Activated T-cell treated with anti-CD3 and anti-CD28 coated beads, Interleukin-2, amount 50 U/mL, for 72 hours (primary cell): ENCODE data around the gene OGDH. TPM values are rescaled to one million over a fixed set of nuclear protein-coding genes. Genes with fewer than 3 reads are reported as not detected.

Experiments used
- ATAC-seq, 2 donors: fragments of 150-1000 bp; cut with Tn5 transposase; replicated peaks in 1 of 2; 2 replicates each; pipeline ENCODE4 v1.10.0; 2021; ENCODE audit warnings: moderate library complexity in 2 of 2, mild to moderate bottlenecking in 1 of 2
- DNase-seq, 2 donors: peaks; one replicate each; pipeline ENCODE4 v3.0.0; 2021 to 2022; ENCODE audit warnings: mixed read lengths in 1 of 2
- H3K27ac Mint-ChIP-seq: one replicate; pipeline ENCODE4 v1.8.0; 2022; ENCODE audit warnings: mild to moderate bottlenecking, moderate library complexity, mixed read lengths
- H3K27me3 Mint-ChIP-seq: one replicate; pipeline ENCODE4 v1.8.0; 2022; ENCODE audit warnings: low read depth, mixed read lengths
- H3K36me3 Mint-ChIP-seq, 2 donors: one replicate each; pipeline ENCODE4 v1.8.0; 2022; ENCODE audit warnings: mixed read lengths in 2 of 2, mild to moderate bottlenecking in 1 of 2; ENCODE audit not compliant: insufficient read depth in 2 of 2
- H3K4me1 Mint-ChIP-seq: one replicate; pipeline ENCODE4 v1.8.0; 2022; ENCODE audit warnings: low read depth, mixed read lengths
- H3K4me3 Mint-ChIP-seq, 2 donors: one replicate each; pipeline ENCODE4 v1.8.0; 2022; ENCODE audit warnings: mild to moderate bottlenecking in 2 of 2, mixed read lengths in 2 of 2, moderate library complexity in 2 of 2
- H3K9me3 Mint-ChIP-seq, 2 donors: one replicate each; pipeline ENCODE4 v1.8.0; 2022; ENCODE audit warnings: mixed read lengths in 2 of 2
- total RNA-seq, 2 donors: library from RNA; stranded (reverse); gene quantifications; one replicate each; pipeline ENCODE4 v1.2.3, GENCODE V29; 2022

OGDH gene
- total RNA-seq, 2 donors from 2014 or later = 79.6 to 82.7 TPM

DNA sequence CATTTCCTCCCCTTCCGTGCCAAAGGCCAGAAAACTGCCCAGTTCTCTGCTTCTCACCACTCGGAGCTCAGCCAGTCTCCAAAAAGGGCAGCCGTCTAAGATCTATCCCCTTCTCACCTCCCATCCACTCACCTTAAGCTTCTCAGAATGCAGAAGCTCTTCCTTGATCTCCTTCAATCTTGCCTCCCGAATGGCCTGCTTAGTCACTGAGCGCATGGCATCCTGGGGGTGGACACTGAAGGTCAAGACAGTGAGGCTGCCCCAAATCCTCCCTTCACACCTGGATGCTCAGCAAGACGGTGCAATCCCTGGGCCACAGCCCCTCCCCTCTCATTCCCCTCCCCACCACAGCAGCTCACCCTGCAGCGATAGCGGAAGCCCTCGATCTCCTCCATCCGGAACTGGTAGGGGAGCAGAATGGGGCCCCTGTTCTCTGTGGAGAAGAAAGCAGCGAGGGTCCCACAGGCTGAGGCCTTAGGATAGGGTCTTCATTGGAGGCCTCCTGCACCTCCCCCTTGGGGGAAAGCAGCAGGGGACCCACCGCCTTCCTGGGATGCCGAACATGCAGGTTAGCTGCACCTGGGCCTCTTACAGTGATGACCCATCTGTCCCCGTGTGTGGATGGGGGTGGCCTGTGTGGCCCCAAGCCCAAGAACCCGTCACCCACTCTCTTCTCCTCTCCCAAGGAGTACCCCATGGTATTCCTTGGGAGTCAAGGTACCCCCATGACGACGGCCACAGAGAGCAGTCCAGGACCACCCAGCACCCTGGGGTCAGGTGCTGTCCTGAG lies 37.5 kb upstream of the OGDH start:
- H3K4me3 Mint-ChIP-seq = no peak overlapping the region

DNA sequence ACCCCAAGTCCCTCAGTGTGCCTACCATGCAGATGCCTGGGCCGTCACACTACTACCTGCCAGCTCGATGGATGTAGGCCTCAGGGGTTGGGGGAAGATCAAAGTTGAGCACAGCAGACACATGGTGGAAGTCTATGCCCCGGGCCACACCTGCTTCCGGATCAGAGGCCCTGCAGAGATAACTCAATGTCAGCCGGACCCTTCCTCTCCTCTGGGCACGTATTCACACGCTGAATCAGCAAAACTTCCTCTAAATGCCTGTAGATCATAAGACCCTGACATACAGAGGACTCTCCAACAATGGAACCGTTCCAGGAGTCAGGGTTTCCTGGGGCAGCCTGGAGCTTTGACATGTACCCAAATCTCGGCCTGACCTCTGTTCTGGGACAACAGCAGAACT lies 36.5 kb upstream of the OGDH start:
- H3K36me3 Mint-ChIP-seq = peaks cover 7 to 31% of the 10 kb centered on the region in 2 donors
- no peak overlapping the region for H3K4me3 Mint-ChIP-seq
- no peaks in the 10 kb centered on the region for H3K27me3 Mint-ChIP-seq
- H3K27ac Mint-ChIP-seq = no peak overlapping the region
- H3K9me3 Mint-ChIP-seq = no peaks in the 10 kb centered on the region
- peaks cover 49% of the 10 kb centered on the region for H3K4me1 Mint-ChIP-seq
- DNase-seq (no peak), ATAC-seq (no peak)

More for the DNA sequence above, 37.5 kb upstream of the OGDH start:
- DNase-seq (no peak), ATAC-seq (no peak)
- no peaks in the 10 kb centered on the region for H3K9me3 Mint-ChIP-seq
- H3K36me3 Mint-ChIP-seq = peaks cover 7 to 29% of the 10 kb centered on the region in 2 donors
- no peak overlapping the region for H3K27ac Mint-ChIP-seq
- H3K27me3 Mint-ChIP-seq = no peaks in the 10 kb centered on the region
- peaks cover 39% of the 10 kb centered on the region for H3K4me1 Mint-ChIP-seq

DNA sequence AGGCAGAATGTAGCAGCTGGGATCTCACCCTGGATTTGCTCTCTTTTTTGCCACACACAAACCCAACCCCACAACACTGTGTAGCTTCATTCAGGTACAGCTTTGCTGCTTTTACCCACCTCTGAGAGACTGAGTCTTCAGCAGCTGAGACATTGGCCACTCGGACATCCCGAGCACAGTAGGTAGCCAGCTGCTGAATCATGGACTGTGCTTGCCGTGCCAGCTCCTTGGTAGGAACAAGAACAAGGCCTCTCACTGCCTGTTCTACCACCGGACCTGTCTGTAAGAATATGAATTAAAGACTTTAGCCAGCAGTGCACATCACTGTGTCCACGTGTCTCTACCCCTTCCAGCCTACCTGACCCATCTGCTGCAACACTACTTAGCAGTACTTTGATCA lies 33.7 kb upstream of the OGDH start:
- Mint-ChIP-seq H3K4me3 (peak overlapping the region; percentile 91 to 95), H3K27ac (peak overlapping the region; percentile 79), H3K27me3 (no peaks in the 10 kb centered on the region), H3K36me3 (peaks cover 9 to 23% of the 10 kb centered on the region in 2 donors), H3K4me1 (peaks cover 38% of the 10 kb centered on the region), H3K9me3 (no peaks in the 10 kb centered on the region)
- ATAC-seq (no peak), DNase-seq (no peak)

DNA sequence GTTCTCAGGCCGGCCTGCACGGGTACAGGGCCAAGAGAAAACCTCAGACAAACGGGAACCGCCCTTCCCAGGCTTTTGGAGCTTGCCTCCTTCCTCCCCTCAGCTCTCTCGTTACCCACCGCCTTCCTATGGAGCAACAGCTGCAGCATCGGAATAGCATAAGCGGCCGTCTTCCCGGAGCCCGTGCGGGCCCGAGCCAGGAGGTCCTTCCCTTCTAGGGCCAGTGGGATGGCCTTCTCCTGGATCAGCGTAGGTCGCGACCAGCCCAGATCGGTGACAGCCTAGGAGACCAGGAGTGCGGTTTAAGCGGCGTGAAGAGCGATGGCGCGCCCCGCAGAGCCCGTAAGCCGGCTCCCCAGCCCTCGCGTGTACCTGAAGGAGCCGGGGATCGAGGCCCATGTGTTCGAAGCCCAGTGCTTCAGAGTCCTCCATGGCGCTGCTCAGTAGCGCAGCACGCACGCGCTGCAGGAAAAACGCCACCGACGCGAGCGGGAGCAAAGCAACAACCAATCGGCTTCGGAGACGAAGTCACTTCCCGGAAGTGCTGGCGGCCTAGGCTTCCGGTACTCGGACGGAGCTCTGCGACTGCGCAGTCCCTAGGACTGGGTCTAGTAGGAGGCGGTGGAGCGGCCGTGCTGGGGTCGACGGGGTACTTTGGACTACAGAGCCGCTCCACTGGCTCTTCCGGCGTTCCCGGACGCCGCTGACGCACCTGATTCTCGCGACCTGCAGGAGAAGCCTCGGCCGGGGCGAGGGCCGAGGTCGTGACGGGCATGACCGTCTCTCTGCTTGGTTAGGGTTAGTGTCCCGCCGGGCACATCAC lies 32.8 kb upstream of the OGDH start, which contains the start of gene DDX56:
TSS of gene DDX56 (minus strand) at position 445 of the 823 bp plus-strand sequence. CDS start at position 432, 13 bp downstream.
- H3K4me1 Mint-ChIP-seq = peaks cover 43% of the 10 kb centered on the region
- H3K9me3 Mint-ChIP-seq = no peaks in the 10 kb centered on the region

DNA sequence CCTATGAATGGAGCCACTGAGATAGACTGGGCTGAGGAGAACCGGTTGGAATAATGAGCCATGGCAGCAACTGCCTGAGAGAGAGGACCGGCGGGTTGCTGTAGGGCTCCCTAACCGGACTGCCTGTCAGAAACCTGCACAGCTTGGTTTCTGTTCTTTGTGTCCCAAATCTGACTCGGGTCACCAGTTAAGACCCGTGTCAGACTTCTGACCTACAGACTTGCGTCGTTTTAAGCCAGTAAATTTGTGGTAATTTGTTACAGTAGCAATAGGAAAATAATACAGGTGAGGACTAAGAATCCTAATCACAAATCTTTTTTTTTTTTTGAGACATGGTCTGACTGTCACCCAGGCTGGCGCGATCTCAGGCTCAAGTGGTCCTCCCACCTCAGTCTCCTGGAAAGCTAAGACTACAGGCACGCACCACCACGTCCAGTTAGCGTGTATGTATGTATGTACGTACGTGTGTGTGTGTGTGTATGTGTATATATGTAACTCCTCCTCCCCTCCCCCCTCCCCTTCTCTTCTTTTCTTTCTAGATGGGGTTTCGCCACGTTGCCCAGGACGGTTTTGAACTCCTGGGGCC lies 32.0 kb upstream of the OGDH start:
- no peak for ATAC-seq
- no peaks in the 10 kb centered on the region for H3K9me3 Mint-ChIP-seq

More for the DNA sequence above, 32.8 kb upstream of the OGDH start, which contains the start of gene DDX56:
- ATAC-seq (peak; percentile 98), DNase-seq (peak; percentile 92 to 96)
- Mint-ChIP-seq H3K27ac (peak within 1 kb of the TSS; percentile 85), H3K36me3 (peaks cover 8 to 23% of the 10 kb centered on the region in 2 donors), H3K4me3 (peak within 1 kb of the TSS; percentile 91 to 95), H3K27me3 (no peaks in the 10 kb centered on the region)

DNA sequence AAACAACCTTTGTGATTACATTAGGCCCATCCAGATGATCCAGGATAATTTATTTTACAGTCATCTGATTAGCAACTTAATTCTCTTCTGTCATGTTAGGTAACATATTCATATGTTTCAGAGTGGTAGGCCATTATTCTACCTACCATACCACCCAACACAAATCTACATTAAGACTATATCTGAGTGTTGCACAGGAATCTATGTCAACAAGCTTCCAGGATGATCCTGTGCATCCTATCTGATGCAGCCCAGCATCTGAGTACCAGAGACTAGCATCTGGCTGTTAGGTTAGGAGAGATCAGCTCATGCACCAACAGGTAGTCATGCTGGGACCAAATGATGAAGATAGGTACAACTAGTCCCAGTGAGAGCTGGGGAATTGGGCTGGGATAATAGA lies 31.4 kb upstream of the OGDH start:
- Mint-ChIP-seq H3K4me1 (peaks cover 56% of the 10 kb centered on the region), H3K27ac (peak overlapping the region; percentile 85), H3K9me3 (no peaks in the 10 kb centered on the region), H3K4me3 (peak overlapping the region; percentile 91 to 95), H3K36me3 (peaks cover 4 to 26% of the 10 kb centered on the region in 2 donors), H3K27me3 (no peaks in the 10 kb centered on the region)
- DNase-seq (no peak), ATAC-seq (no peak)

More for the DNA sequence above, 32.0 kb upstream of the OGDH start:
- no peak for DNase-seq
- peaks cover 49% of the 10 kb centered on the region for H3K4me1 Mint-ChIP-seq
- H3K4me3 Mint-ChIP-seq = peak overlapping the region; percentile 91 to 95
- H3K36me3 Mint-ChIP-seq = peaks cover 6 to 25% of the 10 kb centered on the region in 2 donors
- no peaks in the 10 kb centered on the region for H3K27me3 Mint-ChIP-seq
- H3K27ac Mint-ChIP-seq = peak overlapping the region; percentile 85

DNA sequence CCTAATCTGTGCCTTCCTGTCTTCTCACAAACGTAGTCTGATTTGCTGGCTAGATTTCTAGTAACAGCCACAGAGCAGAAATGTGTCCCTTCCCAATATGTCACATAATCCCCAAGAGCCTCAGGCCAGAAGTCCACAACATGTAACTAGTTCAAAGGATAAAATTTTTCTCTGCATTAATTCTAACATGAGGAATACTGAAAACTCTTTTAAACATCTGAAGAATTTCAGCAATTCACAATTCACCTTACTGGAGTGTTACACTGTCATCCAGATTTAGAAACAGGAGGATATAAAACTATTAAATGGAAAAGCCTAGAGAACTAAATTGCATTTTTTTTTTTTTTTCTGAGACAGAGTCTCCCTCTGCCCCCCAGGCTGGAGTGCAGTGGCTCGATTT lies 30.2 kb upstream of the OGDH start:
- no peaks in the 10 kb centered on the region for H3K27me3 Mint-ChIP-seq
- H3K9me3 Mint-ChIP-seq = no peaks in the 10 kb centered on the region
- peaks cover 68% of the 10 kb centered on the region for H3K4me1 Mint-ChIP-seq
- ATAC-seq (no peak), DNase-seq (no peak)
- peak overlapping the region; percentile 18 for H3K27ac Mint-ChIP-seq
- peaks cover 4 to 28% of the 10 kb centered on the region in 2 donors for H3K36me3 Mint-ChIP-seq
- H3K4me3 Mint-ChIP-seq = no peak overlapping the region

DNA sequence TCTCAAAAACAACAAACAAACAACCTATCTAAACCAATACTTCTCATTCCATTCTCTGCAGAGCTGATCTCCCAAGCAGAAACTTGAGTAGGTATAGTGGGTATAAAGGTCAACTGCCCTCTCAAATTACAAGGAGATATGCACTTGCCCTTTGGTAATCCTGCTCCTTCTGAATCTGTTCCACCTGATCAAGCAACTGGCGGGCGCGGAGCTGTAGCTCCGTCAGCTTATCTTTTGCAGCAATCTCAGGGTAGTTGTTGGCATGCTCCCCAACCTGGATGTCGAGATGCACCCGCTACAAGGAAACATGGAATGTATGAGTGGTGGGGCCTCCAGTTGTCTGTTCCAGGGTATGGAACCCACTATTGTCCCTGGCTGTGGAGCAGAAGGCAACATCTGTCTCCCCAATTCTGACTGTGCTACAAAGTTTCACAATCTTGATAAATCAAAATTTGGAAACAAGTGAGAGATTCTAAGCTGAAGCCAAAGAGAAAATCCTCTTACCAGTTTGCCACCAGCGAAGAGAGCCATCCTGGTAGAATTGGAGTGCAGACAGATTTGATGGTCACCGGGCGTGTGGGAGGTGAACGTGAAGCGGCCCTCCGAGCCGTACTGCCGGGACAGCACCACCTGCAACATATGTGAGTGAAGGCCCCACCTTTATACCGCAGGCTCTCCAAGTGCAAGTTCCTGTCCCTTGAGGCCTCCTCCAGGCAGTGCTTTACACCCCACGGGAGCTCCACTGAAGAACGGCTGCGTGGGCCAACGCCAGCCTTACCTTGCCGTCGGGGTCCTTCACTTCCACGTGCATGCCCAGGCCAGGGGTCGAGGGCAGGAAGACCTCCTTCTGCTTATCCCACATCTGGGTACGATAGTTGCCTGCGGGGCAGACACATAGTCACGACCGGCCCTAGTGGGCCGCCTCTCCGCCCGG lies 25.2 kb upstream of the OGDH start:
- Mint-ChIP-seq H3K27me3 (no peaks in the 10 kb centered on the region), H3K9me3 (no peaks in the 10 kb centered on the region), H3K27ac (peak overlapping the region; percentile 94), H3K36me3 (peaks cover 1 to 11% of the 10 kb centered on the region in 2 donors), H3K4me3 (peak overlapping the region; percentile 91 to 97), H3K4me1 (peaks cover 39% of the 10 kb centered on the region)
- ATAC-seq = peak; percentile 45 to 50
- DNase-seq = peak; percentile 57 to 58

DNA sequence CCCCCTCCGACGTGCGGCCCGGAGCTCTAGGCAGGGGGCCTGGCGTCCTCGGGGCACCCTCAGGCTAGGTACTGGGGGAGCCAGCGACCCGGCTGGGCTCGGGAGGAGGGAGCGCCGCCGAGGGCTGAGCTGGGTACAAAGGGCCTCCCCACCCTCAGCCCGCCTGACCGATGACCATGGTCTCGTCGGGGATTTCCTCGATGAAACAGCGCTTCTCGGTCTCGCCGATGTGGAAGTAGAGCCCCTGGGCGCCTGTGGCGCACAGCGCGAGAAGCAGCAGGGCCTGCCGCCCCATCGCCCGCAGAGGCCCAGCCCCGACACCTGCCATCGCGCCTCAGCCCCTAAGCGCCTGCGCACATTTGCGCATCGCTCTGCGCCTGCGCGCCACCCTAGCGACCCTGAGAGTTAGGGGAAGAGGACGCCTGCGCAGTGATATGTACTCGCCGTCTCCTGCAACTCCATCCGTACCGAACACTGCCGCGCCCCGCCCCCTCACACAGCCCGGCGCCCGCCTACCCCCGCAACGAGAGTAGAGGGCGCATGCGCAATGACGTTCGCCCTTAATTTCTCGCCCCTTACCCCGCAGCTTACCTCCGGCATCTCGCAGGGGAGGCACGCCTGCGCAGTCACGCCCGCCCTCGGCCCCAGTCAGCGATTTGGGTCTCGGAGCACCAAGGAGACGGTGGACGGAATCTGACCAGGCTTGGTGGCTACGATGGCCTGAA lies 24.4 kb upstream of the OGDH start, which contains the start of gene TMED4:
TSS of gene TMED4 (minus strand) at position 353 of the 725 bp plus-strand sequence. CDS start at position 328, 25 bp downstream.
- ATAC-seq (peak; percentile 93 to 94), DNase-seq (peak; percentile 100)
- H3K9me3 Mint-ChIP-seq = no peaks in the 10 kb centered on the region
- H3K27me3 Mint-ChIP-seq = no peaks in the 10 kb centered on the region
- peak within 1 kb of the TSS; percentile 94 for H3K27ac Mint-ChIP-seq
- peaks cover 39% of the 10 kb centered on the region for H3K4me1 Mint-ChIP-seq
- H3K4me3 Mint-ChIP-seq = peak within 1 kb of the TSS; percentile 91 to 97
- H3K36me3 Mint-ChIP-seq = peaks cover 1 to 11% of the 10 kb centered on the region in 2 donors

DNA sequence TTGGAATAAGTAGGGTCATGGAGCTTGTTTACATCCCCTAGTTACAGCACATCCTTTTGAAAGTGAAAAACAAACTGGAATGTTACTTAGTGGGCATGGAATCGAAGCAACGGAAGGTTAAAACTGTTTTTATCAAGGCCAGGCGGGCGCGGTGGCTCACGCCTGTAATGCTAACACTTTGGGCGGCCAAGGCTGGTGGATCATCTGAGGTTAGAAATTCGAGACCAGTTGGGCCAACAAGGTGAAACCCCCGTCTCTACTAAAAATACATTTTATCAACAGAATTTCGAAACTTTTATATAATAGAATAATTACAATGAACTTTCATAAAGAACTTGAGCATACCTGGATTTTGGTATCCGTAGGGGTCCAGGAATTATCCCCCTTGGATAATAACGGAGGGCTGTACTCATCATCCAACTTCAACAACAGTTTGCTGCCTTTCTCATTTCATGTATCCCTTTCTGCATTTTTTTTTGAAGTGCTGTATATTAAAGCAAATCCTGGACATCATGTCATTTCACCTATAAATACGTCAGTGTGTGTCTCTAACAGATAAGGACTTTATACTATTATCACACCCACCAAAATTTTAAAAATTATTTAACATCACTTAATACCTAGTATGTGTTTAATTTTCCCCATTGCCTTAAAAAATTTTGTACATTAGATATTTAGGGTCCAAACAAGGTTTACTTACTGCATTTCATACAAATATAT lies 23.1 kb upstream of the OGDH start:
- H3K27ac Mint-ChIP-seq = peak overlapping the region; percentile 94
- H3K36me3 Mint-ChIP-seq = peaks cover 1 to 11% of the 10 kb centered on the region in 2 donors
- no peaks in the 10 kb centered on the region for H3K27me3 Mint-ChIP-seq
- DNase-seq (no peak), ATAC-seq (no peak)
- H3K4me1 Mint-ChIP-seq = peaks cover 40% of the 10 kb centered on the region
- H3K9me3 Mint-ChIP-seq = no peaks in the 10 kb centered on the region
- H3K4me3 Mint-ChIP-seq = peak overlapping the region; percentile 91 to 97
